ENCODE data around the gene POLR2J.
"Not testable (repeated sequence)": the region's sequence is repeated elsewhere in the genome, so short reads cannot be mapped to it uniquely, and the experiment has no call there.

The POLR2J gene

DNA sequence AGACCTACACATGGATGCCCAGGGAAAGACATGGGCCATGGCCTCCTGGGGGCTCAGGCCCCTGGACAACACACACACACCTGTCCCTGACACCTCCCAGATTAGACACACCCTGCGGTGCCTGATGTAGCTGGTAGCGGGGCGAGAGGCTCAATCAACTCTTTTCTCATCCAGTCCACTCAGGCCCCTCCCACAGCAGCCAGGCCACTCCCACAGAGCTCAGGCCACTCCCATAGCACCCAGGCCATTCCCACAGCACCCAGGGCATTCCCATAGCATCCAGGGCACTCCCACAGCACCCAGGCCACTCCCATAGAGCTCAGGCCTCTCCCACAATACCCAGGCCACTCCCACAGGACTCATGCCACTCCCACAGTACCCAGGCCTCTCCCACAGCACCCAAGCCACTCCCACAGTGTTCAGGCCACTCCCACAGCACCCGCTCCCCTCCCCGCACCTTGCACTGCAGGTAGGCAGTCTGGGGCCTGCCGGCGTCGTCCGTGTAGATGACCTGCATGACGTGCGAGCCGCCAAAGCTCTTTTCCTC, 11.9 kb upstream of the POLR2J start:
- not testable (repeated sequence) for H3K36me3 ChIP-seq (ENCODE audit: insufficient read depth, low read depth, low read length); H3K9ac ChIP-seq (ENCODE audit: low read depth, low read length)

DNA sequence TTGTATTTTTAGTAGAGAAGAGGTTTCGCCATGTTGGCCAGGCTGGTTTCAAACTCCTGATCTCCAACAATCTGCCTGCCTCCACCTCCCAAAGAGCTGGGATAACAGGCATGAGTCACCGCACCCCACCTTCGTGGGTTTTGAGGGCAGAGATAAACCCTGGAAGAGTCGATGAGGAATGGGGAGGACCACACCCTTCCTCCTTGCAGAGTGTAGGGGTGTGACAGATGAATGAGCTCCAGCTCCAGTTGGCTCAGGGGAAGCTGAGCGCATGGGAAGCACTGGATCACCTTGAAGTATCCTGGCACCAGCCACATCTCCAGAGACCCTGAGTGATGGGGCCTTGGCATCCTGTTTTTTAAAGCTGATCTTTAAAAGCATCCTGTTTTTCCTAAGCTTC, 5.6 kb upstream of the POLR2J start:
- not testable (repeated sequence) for H3K36me3 ChIP-seq (ENCODE audit: insufficient read depth, low read depth, low read length); H3K9ac ChIP-seq (ENCODE audit: low read depth, low read length); H3K4me1 ChIP-seq (ENCODE audit: insufficient read depth, low read length); H3K9me3 ChIP-seq (ENCODE audit: insufficient read depth, low read depth, low read length); H3K4me3 ChIP-seq (ENCODE audit: low read length); H3K27me3 ChIP-seq (ENCODE audit: insufficient read depth, low read length); H3K27ac ChIP-seq (ENCODE audit: low read length)

More for the DNA sequence above, 11.9 kb upstream of the POLR2J start:
- not testable (repeated sequence) for H3K4me1 ChIP-seq (ENCODE audit: insufficient read depth, low read length); H3K9me3 ChIP-seq (ENCODE audit: insufficient read depth, low read depth, low read length); H3K27me3 ChIP-seq (ENCODE audit: insufficient read depth, low read length); H3K27ac ChIP-seq (ENCODE audit: low read length); H3K4me3 ChIP-seq (ENCODE audit: low read length)

DNA sequence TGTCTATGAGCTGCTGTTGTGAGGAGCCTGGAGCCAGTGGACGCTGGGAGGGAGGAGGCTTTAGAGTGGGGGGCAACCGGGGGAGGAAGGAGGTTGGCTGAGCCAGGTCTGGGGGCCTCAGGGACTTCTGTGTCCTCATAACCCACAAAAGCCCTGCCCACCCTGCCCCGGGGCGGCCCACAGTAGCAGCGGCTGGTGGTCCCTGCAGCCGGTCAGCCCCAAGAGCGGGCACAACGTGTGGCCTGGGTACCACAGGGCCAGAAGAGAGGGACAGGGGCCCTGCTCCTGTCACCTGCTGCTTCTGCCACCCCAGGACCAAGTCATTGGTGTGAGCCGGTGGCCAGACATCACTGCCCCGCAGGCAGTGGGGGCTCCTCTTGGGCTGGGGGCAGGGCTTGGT, 3.2 kb upstream of the POLR2J start:
- not testable (repeated sequence) for H3K4me1 ChIP-seq (ENCODE audit: insufficient read depth, low read length); H3K4me3 ChIP-seq (ENCODE audit: low read length); H3K9ac ChIP-seq (ENCODE audit: low read depth, low read length); H3K9me3 ChIP-seq (ENCODE audit: insufficient read depth, low read depth, low read length); H3K27ac ChIP-seq (ENCODE audit: low read length); H3K27me3 ChIP-seq (ENCODE audit: insufficient read depth, low read length); H3K36me3 ChIP-seq (ENCODE audit: insufficient read depth, low read depth, low read length)

DNA sequence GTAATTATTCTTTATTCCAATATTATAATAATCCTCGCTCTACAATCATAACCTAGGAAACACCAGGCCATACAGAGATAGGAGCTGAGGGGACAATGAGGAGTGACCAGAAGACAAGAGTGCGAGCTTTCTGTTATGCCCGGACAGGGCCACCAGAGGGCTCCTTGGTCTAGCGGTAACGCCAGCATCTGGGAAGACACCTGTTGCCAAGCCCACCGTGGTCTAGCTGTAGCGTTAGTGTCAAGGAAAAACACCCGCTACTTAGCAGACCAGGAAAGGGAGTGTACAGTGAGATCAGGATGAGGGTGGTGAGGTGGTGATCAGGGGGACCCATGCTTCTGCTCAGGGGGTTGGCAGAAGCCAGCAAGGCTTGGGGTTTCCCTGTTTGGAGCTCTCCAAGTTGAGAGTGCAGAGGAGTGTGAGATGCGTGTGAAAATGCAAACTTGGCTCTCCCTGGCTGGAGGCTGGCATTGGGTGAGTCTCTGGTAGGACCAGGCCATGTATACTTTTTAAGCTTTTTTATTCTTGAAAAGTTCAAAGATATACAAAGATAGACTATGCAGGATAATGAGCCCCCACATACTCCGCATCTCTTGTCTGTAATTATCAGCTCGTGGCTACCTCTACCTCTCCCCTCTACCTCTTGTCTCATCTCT, 1.4 kb upstream of the POLR2J start:
- not testable (repeated sequence) for H3K36me3 ChIP-seq (ENCODE audit: insufficient read depth, low read depth, low read length); H3K27ac ChIP-seq (ENCODE audit: low read length); H3K9me3 ChIP-seq (ENCODE audit: insufficient read depth, low read depth, low read length); H3K4me3 ChIP-seq (ENCODE audit: low read length); H3K9ac ChIP-seq (ENCODE audit: low read depth, low read length); H3K27me3 ChIP-seq (ENCODE audit: insufficient read depth, low read length); H3K4me1 ChIP-seq (ENCODE audit: insufficient read depth, low read length)

DNA sequence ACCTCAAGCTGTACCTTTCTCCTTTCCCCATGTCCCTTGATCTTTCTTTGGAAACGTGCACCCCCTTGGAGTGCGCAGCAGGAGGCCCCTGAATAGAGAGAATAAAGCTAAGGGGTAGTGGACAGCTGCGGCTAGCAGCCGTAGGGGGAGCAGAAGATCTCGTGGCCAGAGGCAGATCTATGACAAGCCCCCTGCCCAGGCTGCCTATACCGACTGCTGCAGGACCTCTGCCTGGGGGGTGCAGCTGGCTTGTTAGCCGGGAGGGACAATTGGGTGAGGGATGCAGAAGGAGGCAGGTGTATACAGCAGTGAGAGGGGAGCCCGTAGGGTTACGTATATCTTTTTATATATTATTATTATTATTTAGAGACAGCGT, 475 bp upstream of the POLR2J start:
- H3K4me1 ChIP-seq (ENCODE audit: insufficient read depth, low read length); H3K27ac ChIP-seq (ENCODE audit: low read length): not testable (repeated sequence)

DNA sequence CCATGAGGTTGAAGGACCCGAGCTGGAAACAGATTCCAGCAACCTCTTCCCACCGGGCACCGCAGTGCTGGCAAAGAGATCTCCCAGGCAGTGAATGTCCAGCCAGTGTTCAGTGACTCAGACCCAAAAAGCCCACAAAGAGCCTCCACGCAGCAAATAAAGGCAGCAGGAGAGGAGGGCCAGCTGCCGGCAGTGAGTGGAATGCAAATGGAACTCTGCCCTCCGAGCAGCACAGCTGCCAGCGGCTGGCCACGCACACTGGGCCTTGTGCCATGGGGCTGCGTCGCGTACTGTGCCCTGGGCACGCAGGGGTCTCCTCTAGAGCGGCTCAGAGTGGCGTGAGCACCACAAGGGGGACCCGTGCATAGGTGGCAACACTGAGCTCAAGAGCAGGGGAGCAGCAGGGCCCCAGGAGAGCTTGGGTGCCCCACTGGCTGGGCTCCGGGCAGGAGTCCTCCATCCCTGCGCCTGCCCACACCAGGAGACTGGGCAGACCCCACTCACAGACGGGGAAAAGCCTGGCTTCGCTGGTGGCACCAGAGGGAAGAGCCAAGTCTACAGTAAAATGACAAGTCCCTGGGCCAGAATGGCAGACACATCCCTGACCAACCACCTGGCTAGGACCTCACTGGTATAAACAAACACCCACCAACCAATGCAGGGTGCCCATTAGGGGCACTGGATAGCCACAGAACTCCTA, 3.8 kb downstream of the POLR2J start:
- not testable (repeated sequence) for H3K9me3 ChIP-seq (ENCODE audit: insufficient read depth, low read depth, low read length); H3K4me1 ChIP-seq (ENCODE audit: insufficient read depth, low read length); H3K27me3 ChIP-seq (ENCODE audit: insufficient read depth, low read length); H3K9ac ChIP-seq (ENCODE audit: low read depth, low read length); H3K27ac ChIP-seq (ENCODE audit: low read length); H3K4me3 ChIP-seq (ENCODE audit: low read length)
- peaks cover 26% of the 10 kb centered on the region for H3K36me3 ChIP-seq (ENCODE audit: insufficient read depth, low read depth, low read length)

More for the DNA sequence above, 475 bp upstream of the POLR2J start:
- H3K36me3 ChIP-seq (ENCODE audit: insufficient read depth, low read depth, low read length); H3K9me3 ChIP-seq (ENCODE audit: insufficient read depth, low read depth, low read length); H3K4me3 ChIP-seq (ENCODE audit: low read length); H3K9ac ChIP-seq (ENCODE audit: low read depth, low read length); H3K27me3 ChIP-seq (ENCODE audit: insufficient read depth, low read length): not testable (repeated sequence)

DNA sequence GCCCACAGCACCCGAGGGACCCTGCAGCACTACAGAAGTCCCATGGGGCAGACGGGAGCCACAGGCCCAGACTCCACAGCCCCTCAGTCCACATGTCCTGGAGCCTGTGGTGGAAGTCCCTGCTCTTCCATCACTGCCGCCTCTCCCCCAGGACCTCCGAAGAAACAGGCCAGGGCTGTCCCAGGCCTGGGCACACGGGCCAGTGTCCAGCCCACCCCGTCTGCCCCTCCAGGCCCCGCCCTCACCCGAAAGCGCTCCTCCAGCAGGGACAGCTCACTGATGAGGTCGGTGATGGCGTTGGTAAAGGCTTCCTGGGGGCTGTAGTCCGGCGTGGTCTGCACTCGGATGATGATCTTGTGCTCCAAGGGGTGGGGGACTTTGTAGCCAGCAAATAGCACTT, 4.6 kb downstream of the POLR2J start:
- not testable (repeated sequence) for H3K4me3 ChIP-seq (ENCODE audit: low read length); H3K27ac ChIP-seq (ENCODE audit: low read length); H3K4me1 ChIP-seq (ENCODE audit: insufficient read depth, low read length); H3K27me3 ChIP-seq (ENCODE audit: insufficient read depth, low read length); H3K9me3 ChIP-seq (ENCODE audit: insufficient read depth, low read depth, low read length); H3K9ac ChIP-seq (ENCODE audit: low read depth, low read length)
- H3K36me3 ChIP-seq (ENCODE audit: insufficient read depth, low read depth, low read length), result peaks cover 32% of the 10 kb centered on the region

DNA sequence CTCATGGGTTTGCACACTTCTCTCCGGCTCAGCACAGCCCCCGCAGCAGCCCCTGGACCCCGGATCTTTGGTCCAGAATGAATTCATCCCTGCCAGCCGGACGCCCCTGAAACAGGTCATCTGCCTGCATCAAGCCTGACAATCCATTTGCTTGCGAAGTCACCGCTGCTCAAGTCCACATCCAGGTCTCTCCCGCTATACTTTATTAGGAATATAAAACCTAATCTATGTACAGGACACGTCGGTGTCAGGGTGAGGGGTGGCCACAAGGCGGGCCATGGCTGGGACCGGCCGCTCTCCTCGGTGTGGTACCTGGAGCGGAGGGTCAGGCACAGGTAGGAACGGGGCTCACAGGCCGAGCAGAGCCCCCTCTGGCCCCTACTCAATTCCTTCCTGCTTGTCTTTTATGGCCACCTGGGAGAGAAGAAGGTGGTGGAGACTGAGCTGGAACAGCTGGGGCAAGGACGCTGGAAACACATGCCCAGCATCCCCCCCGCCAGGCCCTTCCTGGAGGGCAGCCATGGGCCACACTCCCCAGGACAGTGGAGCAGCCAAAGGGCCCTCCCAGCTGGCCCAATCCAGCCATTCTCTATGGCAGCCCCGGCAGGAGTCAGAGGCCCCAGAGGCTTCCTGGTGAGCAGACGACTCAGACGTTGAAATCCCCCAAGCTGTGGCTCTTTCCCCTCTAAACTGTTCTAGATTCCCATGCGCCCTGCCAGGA, 5.3 kb downstream of the POLR2J start:
- Histone ChIP-seq H3K4me3 (ENCODE audit: low read length) (no peak overlapping the region), H3K36me3 (ENCODE audit: insufficient read depth, low read depth, low read length) (peaks cover 32% of the 10 kb centered on the region), H3K9ac (ENCODE audit: low read depth, low read length) (no peak overlapping the region)

DNA sequence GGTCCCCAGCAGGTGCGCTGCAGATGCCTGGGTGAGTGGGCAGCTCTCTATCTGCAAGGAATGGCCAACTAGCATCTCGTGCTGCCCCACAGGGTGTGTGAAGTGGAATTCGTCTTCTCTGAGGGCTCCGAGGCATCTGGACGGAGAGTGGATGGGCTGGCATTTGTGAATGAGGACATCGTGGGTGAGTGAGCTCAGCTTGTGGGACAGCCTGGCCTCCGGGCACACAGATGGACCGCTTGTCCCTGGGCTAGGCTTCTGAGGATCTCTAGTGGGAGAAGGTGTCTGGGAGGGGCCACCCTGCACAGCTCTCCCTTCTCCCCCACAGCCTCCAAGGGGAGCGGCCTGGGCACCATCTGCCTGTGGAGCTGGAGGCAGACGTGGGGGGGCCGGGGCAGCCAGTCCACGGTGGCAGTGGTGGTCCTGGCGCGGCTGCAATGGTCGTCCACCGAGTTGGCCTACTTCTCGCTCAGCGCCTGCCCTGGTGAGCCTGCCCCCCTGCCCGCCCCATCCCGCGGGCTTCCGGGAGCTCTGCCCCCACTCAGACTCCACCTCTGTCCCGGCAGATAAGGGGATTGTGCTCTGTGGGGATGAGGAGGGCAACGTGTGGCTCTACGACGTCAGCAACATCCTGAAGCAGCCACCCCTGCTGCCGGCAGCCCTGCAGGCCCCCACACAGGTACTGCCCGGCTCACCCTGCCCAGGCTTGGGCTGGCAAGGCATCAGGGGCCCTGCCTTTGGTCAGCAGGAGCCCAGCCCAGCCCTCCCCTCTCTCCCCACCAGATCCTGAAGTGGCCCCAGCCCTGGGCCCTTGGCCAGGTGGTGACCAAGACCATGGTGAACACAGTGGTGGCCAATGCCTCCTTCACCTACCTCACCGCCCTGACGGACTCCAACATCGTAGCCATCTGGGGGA, 6.3 kb downstream of the POLR2J start:
- H3K36me3 ChIP-seq (ENCODE audit: insufficient read depth, low read depth, low read length), result peaks cover 32% of the 10 kb centered on the region
- no peaks in the 10 kb centered on the region for H3K9me3 ChIP-seq (ENCODE audit: insufficient read depth, low read depth, low read length)
- H3K4me3 ChIP-seq (ENCODE audit: low read length), result no peak overlapping the region
- no peaks in the 10 kb centered on the region for H3K27me3 ChIP-seq (ENCODE audit: insufficient read depth, low read length)
- H3K9ac ChIP-seq (ENCODE audit: low read depth, low read length), result no peak overlapping the region
- H3K4me1 ChIP-seq (ENCODE audit: insufficient read depth, low read length), result no peaks in the 10 kb centered on the region
- no peak overlapping the region for H3K27ac ChIP-seq (ENCODE audit: low read length)

More for the DNA sequence above, 5.3 kb downstream of the POLR2J start:
- no peaks in the 10 kb centered on the region for H3K27me3 ChIP-seq (ENCODE audit: insufficient read depth, low read length)
- no peak overlapping the region for H3K27ac ChIP-seq (ENCODE audit: low read length)
- no peaks in the 10 kb centered on the region for H3K4me1 ChIP-seq (ENCODE audit: insufficient read depth, low read length)
- H3K9me3 ChIP-seq (ENCODE audit: insufficient read depth, low read depth, low read length), result no peaks in the 10 kb centered on the region

DNA sequence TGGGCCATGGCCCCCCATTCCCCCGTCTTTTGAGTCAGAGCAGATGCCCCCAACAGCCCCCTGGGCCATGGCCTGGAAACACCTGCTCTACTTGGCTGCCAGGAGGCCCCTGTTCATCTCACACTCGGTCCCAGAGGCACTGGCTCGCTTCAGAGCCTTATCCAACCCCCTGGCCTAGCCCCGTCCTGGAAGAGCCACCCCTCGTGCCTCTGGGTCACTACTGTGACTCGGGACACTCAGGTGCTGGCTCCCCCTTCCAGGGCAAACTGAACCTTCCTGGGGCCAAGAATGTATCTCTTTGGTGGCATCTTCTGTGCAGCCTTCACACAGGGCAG, 7.0 kb downstream of the POLR2J start:
- Histone ChIP-seq H3K27ac (ENCODE audit: low read length) (no peak overlapping the region), H3K4me1 (ENCODE audit: insufficient read depth, low read length) (no peaks in the 10 kb centered on the region), H3K27me3 (ENCODE audit: insufficient read depth, low read length) (no peaks in the 10 kb centered on the region), H3K9ac (ENCODE audit: low read depth, low read length) (no peak overlapping the region), H3K9me3 (ENCODE audit: insufficient read depth, low read depth, low read length) (no peaks in the 10 kb centered on the region), H3K4me3 (ENCODE audit: low read length) (no peak overlapping the region), H3K36me3 (ENCODE audit: insufficient read depth, low read depth, low read length) (peaks cover 32% of the 10 kb centered on the region)

DNA sequence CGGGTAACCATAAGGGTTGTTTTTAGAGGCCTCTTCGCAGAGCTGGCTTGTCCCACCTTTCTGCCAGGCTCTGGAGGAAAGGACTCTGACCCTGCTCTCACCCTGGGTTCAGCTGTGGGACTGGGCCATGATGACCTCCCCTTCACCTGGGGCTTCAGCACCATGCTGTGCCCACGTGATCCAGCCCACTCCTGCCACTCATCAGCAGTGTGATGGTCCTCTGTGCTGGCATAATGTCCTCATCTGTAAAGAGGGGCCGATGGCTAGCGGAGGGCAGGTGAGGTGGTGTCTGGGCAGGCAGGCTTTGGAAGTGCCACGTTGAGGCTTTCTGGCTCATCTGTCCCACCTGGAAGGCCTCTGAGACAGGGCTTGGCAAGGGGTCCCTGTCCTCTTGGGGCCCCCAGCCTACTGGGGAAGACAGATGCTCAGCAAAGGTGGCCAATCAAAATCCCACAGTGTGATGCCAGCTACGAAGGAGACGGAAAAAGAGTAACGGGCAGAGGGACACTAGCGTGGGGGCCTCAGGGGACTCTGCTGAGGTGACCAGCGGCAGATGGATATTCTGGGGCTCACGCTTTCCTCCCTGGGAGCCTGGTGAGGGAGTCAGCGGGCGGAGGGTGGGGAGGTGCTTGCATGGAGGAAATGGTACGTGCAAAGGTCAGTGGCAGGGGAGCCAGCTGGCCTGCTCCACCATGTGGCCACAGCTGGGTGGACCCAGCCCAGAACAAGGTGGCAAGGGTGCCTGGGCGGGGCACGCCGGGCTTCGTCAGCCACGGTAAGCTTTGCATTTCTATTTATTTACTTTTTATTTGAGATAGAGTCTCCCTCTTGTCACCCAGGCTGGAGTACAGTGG, 8.5 kb downstream of the POLR2J start:
- Histone ChIP-seq H3K4me3 (ENCODE audit: low read length) (no peak overlapping the region), H3K9me3 (ENCODE audit: insufficient read depth, low read depth, low read length) (no peaks in the 10 kb centered on the region), H3K4me1 (ENCODE audit: insufficient read depth, low read length) (no peaks in the 10 kb centered on the region; the same call in 1 of the 2 replicates), H3K27ac (ENCODE audit: low read length) (no peak overlapping the region), H3K27me3 (ENCODE audit: insufficient read depth, low read length) (no peaks in the 10 kb centered on the region), H3K9ac (ENCODE audit: low read depth, low read length) (no peak overlapping the region), H3K36me3 (ENCODE audit: insufficient read depth, low read depth, low read length) (peaks cover 32% of the 10 kb centered on the region)
